Osteoblast (primary cell): Measurements from ENCODE around the gene SUV39H2. TPM values are rescaled to one million over a fixed set of nuclear protein-coding genes. Genes with fewer than 3 reads are reported as not detected.
A peak's percentile ranks its signal among the peaks of the same experiment; 100 is the strongest.
"Not testable (repeated sequence)": the region's sequence is repeated elsewhere in the genome, so short reads cannot be mapped to it uniquely, and the experiment has no call there.

ENCODE experiments used
- DNase-seq: peaks from one replicate; pipeline ENCODE4 v3.0.0; 2011; ENCODE audit warnings: low spot score, mixed read lengths; ENCODE audit not compliant: insufficient read length; ENCODE audit errors: missing footprints
- H2AFZ ChIP-seq: 2 replicates; pipeline ENCODE4 v1.6.0; 2011; ENCODE audit warnings: mild to moderate bottlenecking, low read length
- H3K27ac ChIP-seq: 2 replicates; pipeline ENCODE4 v1.5.1; 2011; ENCODE audit warnings: mild to moderate bottlenecking, low read depth, low read length, moderate library complexity
- H3K27me3 ChIP-seq: 2 replicates; pipeline ENCODE4 v1.6.0; 2012; ENCODE audit warnings: mild to moderate bottlenecking, control low read depth, inconsistent platforms, low read length, moderate library complexity; ENCODE audit not compliant: insufficient read depth
- H3K36me3 ChIP-seq: 2 replicates; pipeline ENCODE4 v1.5.1; 2011; ENCODE audit warnings: mild to moderate bottlenecking, low read length, control low read depth, moderate library complexity; ENCODE audit not compliant: insufficient read depth
- H3K4me1 ChIP-seq: 2 replicates; pipeline ENCODE4 v1.5.1; 2011; ENCODE audit warnings: mild to moderate bottlenecking, low read length, control low read depth, moderate library complexity; ENCODE audit not compliant: insufficient read depth
- H3K4me2 ChIP-seq: 2 replicates; pipeline ENCODE4 v1.6.0; 2011; ENCODE audit warnings: mild to moderate bottlenecking, low read length; ENCODE audit not compliant: insufficient read depth
- H3K4me3 ChIP-seq: fragments of 200-600 bp; sonication (generic); 3 replicates; pipeline ENCODE4 v1.5.1; 2012; ENCODE audit warnings: mild to moderate bottlenecking, low read length, inconsistent platforms; ENCODE audit not compliant: insufficient read depth
- H3K79me2 ChIP-seq: 2 replicates; pipeline ENCODE4 v1.6.0; 2012; ENCODE audit warnings: mild to moderate bottlenecking, low read length, control low read depth, inconsistent platforms; ENCODE audit not compliant: insufficient read depth
- H3K9me3 ChIP-seq: 2 replicates; pipeline ENCODE4 v1.5.1; 2011; ENCODE audit warnings: low read depth, low read length, control low read depth
- H4K20me1 ChIP-seq: 2 replicates; pipeline ENCODE4 v1.6.0; 2012; ENCODE audit warnings: mild to moderate bottlenecking, low read length, control low read depth; ENCODE audit not compliant: insufficient read depth
- CTCF ChIP-seq: IDR thresholded peaks from 2 replicates; pipeline ENCODE4 v1.5.1; 2011; ENCODE audit warnings: mild to moderate bottlenecking, low read depth, low read length, moderate library complexity; ENCODE audit errors: extremely low read depth
- total RNA-seq: library from RNA; depleted of rRNA; stranded (reverse); fragments of >200 nt; gene quantifications from 2 replicates; pipeline ENCODE4 v1.2.3, GENCODE V29; 2012

SUV39H2 gene
- total RNA-seq, 1 donor: 6.9 TPM

- Histone ChIP-seq H3K9me3 (no peaks in the 10 kb centered on the region), H3K4me2 (no peak overlapping the region), H3K36me3 (peaks cover 2% of the 10 kb centered on the region), H2AFZ (no peak overlapping the region), H3K27me3 (no peaks in the 10 kb centered on the region), H3K79me2 (no peaks in the 10 kb centered on the region), H4K20me1 (no peaks in the 10 kb centered on the region), H3K4me3 (no peak overlapping the region), H3K27ac (no peak overlapping the region), H3K4me1 (no peaks in the 10 kb centered on the region)
- DNase-seq: peak; percentile 27
- no peak for TF ChIP-seq CTCF
Observed at GRCh38 chr10:14859775-14860174, 18.9 kb upstream of the SUV39H2 start.

DNA sequence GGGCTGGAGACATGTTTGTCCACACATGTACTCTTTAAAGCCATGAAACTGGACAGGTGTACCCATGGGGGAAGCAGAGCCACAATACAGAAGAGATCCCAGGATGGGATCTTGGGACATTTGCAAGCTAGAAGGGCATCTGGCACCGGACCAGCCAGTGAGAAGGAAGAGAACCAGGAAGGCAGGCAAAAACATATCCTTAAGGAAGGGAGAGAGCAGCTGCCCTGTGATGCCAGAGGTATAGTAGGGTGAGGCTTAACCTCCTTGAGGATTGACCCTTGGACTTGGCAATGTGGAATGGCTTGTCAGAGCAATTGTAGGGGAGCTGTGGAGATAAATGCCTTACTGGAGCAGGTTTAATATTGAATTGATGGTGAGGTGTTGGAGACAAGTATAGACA, 17.9 kb upstream of the SUV39H2 start:
- H3K27me3 ChIP-seq: no peaks in the 10 kb centered on the region
- no peak overlapping the region for H3K27ac ChIP-seq
- no peak for DNase-seq
- no peak overlapping the region for H3K4me3 ChIP-seq
- H3K9me3 ChIP-seq: no peaks in the 10 kb centered on the region
- no peak overlapping the region for H3K4me2 ChIP-seq
- H2AFZ ChIP-seq: no peak overlapping the region
- no peaks in the 10 kb centered on the region for H4K20me1 ChIP-seq
- no peak for TF ChIP-seq CTCF
- H3K4me1 ChIP-seq: no peaks in the 10 kb centered on the region
- H3K79me2 ChIP-seq: no peaks in the 10 kb centered on the region
- peaks cover 2% of the 10 kb centered on the region for H3K36me3 ChIP-seq

DNA sequence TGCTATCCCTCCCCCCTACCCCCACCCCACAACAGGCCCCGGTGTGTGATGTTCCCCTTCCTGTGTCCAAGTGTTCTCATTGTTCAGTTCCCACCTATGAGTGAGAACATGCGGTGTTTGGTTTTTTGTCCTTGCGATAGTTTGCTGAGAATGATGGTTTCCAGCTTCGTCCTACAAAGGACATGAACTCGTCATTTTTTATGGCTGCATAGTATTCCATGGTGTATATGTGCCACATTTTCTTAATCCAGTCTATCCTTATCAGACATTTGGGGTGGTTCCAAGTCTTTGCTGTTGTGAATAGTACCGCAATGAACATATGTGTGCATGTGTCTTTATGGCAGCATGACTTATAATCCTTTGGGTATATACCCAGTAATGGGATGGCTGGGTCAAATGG, 14.2 kb upstream of the SUV39H2 start:
- not testable (repeated sequence) for H3K4me2 ChIP-seq, DNase-seq, H3K4me3 ChIP-seq, H3K27ac ChIP-seq, H3K79me2 ChIP-seq, H3K9me3 ChIP-seq, H4K20me1 ChIP-seq, H2AFZ ChIP-seq, H3K27me3 ChIP-seq, H3K4me1 ChIP-seq
- peaks cover 14% of the 10 kb centered on the region for H3K36me3 ChIP-seq

DNA sequence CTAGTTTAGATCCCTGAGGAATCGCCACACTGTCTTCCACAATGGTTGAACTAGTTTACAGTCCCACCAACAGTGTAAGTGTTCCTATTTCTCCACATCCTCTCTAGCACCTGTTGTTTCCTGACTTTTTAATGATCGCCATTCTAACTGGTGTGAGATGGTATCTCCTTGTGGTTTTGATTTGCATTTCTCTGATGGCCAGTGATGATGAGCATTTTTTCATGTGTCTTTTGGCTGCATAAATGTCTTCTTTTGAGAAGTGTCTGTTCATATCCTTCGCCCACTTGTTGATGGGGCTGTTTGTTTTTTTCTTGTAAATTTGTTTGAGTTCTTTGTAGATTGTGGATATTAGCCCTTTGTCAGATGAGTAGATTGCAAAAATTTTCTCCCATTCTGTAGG, 13.8 kb upstream of the SUV39H2 start:
- not testable (repeated sequence) for H3K27ac ChIP-seq, H3K4me2 ChIP-seq, H3K79me2 ChIP-seq, H3K4me3 ChIP-seq, H3K4me1 ChIP-seq, DNase-seq, H4K20me1 ChIP-seq, H2AFZ ChIP-seq, H3K9me3 ChIP-seq, H3K27me3 ChIP-seq
- peaks cover 14% of the 10 kb centered on the region for H3K36me3 ChIP-seq

DNA sequence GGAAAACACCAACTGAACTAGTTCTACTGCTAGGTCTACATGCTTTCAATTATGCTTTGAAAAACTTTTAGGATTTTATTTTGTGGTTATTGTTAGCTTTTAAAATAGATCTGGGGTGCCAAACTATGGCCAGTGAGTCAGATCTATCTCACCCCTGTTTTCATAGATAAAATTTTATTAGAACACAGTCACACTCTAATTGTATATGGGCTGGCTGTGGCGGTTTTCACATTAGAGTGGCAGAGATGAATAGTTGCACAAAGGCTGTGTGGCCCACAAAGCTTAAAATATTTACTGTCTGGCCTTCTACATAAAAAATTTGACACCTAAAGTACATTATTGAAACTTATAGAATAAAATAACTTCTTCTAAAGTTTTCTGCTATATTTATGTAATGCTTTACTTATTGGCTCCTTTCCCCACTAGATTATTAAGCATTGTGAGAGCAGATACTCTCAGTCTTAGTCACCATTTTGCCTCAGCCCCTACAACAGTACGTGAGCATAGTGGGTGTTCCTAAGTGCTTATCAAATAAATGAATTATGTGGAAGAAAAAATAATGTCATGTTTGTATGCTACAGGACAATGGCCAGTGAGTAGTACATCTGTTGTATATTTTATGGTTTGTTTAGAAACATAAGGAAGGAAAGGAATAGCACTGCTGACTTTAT, 5.4 kb upstream of the SUV39H2 start:
- Histone ChIP-seq H3K27ac (peak overlapping the region; percentile 2), H3K9me3 (no peaks in the 10 kb centered on the region), H3K4me1 (peaks cover 18% of the 10 kb centered on the region), H3K4me3 (no peak overlapping the region), H3K27me3 (no peaks in the 10 kb centered on the region), H3K4me2 (peak overlapping the region; percentile 22), H4K20me1 (no peaks in the 10 kb centered on the region), H3K79me2 (peaks cover 27% of the 10 kb centered on the region), H3K36me3 (peaks cover 1% of the 10 kb centered on the region), H2AFZ (no peak overlapping the region)
- DNase-seq: peak; percentile 85
- no peak for TF ChIP-seq CTCF
